Stimulated activated CD4-positive, alpha-beta T cell treated with anti-CD3 and anti-CD28 coated beads, Interleukin-1b, Interleukin-23, amount 100 ng/mL, for 48 hours (primary cell): ENCODE results near the gene SCAMP5.

Experiments
- DNase-seq: peaks from one replicate; pipeline ENCODE4 v3.0.0-alpha.2; 2020

Gene SCAMP5

GRCh38 chr15:75050283-75050682 is 54.9 kb downstream of the SCAMP5 start:
- no peak for DNase-seq

DNA sequence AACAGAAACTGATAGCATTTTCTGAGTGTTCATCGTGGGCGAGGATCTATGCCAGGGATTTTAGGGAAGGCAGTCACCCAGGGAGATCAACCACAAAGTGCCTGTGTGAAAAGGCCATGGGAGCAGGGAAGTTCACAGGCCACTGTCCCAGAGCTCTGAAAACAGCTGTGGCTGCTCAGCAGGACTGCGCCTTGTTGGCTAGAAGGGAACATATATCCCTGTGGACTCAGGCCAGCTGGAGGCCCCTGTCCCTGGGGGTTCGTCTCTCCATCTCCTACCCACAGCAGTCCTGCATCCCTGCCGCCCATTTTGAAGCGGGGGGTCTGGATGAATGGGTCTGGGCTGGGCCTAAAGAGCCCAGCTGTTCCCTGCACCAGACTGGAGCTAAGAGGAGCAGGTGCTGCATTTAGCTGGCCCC is 55.8 kb downstream of the SCAMP5 start:
- no peak for DNase-seq

DNA sequence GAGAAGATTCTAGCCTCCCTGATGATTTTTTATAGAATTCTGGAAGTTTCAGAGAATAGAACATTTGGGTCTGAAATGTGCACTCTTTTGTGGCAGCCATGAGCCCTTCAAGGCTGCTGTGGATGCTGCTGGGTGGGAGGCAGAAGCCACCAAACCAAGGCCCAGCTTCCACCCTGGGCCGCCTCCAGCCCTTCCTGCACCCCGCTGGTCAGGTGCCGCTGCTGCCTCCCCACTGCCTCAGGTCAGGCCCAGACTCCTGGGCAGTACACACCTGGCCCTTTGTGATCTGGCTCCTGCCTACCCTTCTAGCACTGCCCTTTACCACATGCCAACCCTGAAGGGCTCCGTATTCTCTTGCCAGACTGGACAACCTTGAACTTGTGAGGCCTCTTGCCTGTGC is 56.3 kb downstream of the SCAMP5 start:
- no peak for DNase-seq

GRCh38 chr15:75052972-75053747 is 57.8 kb downstream of the SCAMP5 start:
- no peak for DNase-seq

- DNase-seq: no peak
Measured at GRCh38 chr15:75053748-75054125, 58.4 kb downstream of the SCAMP5 start.

GRCh38 chr15:75054172-75054897 is 59.0 kb downstream of the SCAMP5 start:
- DNase-seq: no peak

GRCh38 chr15:75056036-75056435 is 60.7 kb downstream of the SCAMP5 start:
- DNase-seq: no peak

GRCh38 chr15:75058127-75058905 is 63.0 kb downstream of the SCAMP5 start:
- no peak for DNase-seq

GRCh38 chr15:75059607-75060006 is 64.2 kb downstream of the SCAMP5 start:
- DNase-seq: no peak

- DNase-seq: no peak
Measured at GRCh38 chr15:75061272-75061671, 65.9 kb downstream of the SCAMP5 start.

GRCh38 chr15:75062706-75063105 is 67.3 kb downstream of the SCAMP5 start:
- no peak for DNase-seq

DNA sequence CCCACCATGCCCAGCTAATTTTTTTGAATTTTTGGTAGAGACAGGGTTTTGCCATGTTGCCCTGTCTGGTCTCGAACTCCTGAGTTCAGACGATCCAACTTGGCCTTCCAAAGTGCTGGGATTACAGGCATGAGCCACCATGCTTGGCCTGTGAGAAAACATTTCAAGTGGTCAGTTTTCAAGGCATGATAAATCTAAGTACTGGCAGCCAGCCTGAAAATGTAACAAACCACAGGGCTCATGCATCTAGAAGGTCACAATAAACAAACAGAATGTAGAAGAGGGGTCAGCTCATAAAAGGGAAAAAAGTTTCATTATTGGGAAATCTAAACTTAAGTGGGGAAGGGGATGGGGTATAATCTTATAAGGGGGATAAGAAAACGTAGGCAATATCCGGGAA is 68.0 kb downstream of the SCAMP5 start:
- DNase-seq: no peak

GRCh38 chr15:75063889-75064288 is 68.5 kb downstream of the SCAMP5 start:
- no peak for DNase-seq

DNA sequence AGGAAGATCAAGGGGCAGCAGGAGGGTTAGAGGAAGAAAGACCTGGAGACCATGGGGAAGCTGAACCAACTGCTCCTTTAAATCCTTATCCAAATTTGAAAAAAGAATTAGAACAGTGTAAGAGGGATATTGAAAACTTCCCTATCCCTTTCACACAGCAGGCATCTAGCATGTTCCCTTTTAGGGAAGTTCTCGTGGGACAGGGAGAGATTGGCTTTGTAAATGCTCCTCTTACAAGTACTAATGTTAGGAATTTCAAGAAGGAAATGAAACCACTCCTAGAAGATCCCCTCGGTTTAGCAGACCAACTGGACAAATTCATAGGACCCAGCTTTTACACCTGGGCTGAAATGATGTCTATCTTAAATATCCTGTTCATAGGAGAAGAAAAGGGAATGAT is 69.5 kb downstream of the SCAMP5 start:
- no peak for DNase-seq

DNA sequence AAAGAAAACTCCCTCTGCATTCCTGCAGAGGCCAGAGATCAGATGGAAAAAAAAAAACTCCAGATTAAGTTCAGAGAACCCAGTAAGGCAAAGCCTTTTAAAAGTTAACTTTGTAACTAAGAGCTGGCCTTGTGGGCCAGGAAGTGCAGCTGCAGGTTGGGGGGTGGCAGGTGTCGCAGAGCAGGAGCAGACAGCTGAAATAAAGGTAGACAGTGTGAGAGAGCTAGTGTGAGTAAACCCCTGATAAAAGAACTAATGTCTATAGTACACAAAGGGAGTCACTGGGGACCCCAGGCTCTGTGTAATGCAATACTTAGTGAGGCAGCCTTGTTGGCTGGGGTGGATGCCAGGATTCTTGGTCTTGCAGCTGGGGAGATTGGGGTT is 70.1 kb downstream of the SCAMP5 start:
- DNase-seq: no peak

DNA sequence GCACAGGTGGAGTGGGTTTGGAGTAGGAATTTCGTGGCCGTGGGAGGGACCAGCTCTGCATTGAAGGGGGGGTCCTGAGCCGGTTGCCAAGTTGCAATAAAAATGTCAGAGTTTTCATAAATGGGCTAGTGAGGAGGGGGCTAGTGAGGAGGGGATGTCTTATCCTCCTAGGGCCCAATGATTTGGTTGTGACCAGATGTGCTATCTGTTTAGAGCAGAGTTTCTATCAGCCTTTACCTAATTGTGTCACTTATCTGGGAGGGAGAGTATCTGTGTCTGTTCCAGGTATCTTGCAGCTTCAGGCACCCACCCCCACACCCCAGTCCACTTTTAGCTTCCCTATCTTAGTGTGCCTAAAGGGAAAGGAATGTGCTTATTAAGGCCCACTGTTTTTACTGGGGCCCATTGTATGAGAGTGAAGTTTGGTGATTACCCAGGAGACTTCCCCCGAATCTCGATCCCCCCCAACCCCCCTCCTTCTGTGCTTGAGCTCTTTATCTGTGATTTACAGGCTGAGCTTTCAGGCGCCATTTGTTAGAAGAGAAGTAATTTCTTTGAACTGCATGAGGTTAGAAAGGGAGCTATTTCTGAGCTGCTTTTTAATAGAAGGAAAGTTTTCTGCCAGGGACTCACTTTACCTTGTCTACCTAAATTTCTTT is 70.6 kb downstream of the SCAMP5 start:
- no peak for DNase-seq

DNA sequence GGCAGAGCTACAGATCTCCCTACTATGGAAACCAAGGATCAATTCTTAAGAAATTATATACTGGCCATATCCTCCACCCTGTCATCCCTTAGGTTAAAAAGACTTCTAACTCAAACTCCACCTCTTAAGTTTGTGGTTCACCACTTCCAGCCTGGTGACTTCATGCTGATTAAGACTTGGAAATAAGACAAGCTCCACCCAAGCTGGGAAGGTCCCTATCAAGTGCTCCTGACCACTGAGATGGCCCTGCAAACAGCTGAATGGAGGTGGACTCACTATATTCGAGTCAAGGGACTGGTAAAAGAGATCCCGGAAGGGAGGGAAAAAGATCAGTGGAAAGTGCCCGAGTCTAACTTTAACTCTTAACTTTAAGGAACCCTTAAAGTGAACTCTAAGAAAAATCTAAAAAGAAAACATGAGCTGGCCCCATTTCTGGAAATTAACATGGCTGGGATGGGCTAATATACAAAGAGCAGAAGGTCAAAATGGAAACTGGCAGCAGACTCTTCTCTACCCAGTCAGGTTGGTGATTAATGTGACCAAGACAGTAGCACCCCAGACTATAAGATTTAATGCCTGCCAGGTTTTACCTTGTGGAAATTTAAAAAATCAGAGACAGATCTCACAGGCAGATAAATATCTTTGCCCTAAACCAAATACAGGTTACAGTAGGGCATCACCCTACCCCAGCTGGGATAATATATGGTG is 71.9 kb downstream of the SCAMP5 start:
- DNase-seq: peak; percentile 34

GRCh38 chr15:75068748-75069147 is 73.4 kb downstream of the SCAMP5 start:
- no peak for DNase-seq

GRCh38 chr15:75069301-75069925 is 74.0 kb downstream of the SCAMP5 start:
- no peak for DNase-seq

DNA sequence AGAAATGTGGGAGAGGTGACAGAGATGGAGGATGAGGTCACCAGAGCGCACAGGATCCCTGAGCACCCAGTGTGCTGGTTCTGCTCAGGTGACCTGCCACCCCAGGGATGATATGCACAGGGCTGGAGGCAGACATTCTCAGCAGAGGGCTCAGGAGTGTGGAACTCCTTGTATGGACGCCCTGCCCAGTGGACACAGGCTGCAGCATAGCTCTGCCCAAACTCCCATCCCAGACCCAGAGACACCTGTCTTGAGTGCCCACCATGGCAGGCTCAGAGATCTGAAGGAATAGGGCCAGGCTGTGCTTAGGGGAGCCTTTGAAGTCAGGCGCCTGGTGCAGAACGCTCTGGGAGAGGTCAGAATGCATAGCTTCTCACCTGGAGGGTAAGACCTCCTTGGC is 75.3 kb downstream of the SCAMP5 start:
- no peak for DNase-seq
